Stimulated activated naive CD8-positive, alpha-beta T cell treated with anti-CD3 and anti-CD28 coated beads, Interleukin-15, Interleukin-2, amounts not matched to agents 100 ng/mL and 50 ng/mL, for 24 hours (primary cell): ENCODE data around the gene SKOR1.
A peak's percentile ranks its signal among the peaks of the same experiment; 100 is the strongest.

Experiments used
- H3K27ac Mint-ChIP-seq: one replicate; pipeline ENCODE4 v1.8.0; 2021; ENCODE audit warnings: mild to moderate bottlenecking, mixed read lengths
- H3K27me3 Mint-ChIP-seq: one replicate; pipeline ENCODE4 v1.8.0; 2021; ENCODE audit warnings: mixed read lengths
- H3K36me3 Mint-ChIP-seq: one replicate; pipeline ENCODE4 v1.8.0; 2021; ENCODE audit warnings: low read depth, mixed read lengths
- H3K4me1 Mint-ChIP-seq: one replicate; pipeline ENCODE4 v1.8.0; 2021; ENCODE audit warnings: low read depth, mixed read lengths
- H3K4me3 Mint-ChIP-seq: one replicate; pipeline ENCODE4 v1.8.0; 2021; ENCODE audit warnings: mild to moderate bottlenecking, mixed read lengths
- H3K9me3 Mint-ChIP-seq: one replicate; pipeline ENCODE4 v1.8.0; 2021; ENCODE audit warnings: mixed read lengths

SKOR1 gene

DNA sequence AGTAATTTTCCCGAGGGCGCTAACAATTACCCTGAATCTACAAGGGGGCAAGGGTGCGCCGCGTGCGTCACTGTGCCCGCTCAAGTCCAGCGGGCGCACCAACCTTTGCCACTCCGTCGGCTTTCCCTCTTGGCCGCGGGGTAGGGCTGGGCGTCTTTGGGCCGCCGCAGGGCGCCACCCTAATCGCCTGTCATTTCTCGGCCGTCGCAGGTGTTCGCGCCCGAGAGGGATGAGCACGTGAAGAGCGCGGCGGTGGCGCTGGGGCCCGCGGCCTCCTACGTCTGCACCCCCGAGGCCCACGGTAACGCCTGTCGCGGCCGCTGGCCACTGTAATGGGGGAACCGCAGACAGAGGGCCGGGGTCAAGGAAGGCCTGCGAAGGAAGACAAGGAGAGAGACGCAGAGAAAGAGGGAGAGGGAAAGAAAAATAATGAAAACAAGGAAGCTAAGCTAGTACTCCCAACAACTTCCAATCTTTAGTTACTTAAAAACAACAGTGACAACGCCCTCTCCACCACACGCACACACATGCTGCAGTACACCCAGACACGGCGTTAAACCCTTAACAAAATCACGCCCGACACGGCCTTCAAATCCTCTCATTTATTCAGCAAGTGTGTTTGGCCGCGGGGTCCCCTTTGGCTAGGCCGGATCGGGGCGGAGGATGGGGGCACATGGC, 3.8 kb downstream of the SKOR1 start:
- Mint-ChIP-seq H3K4me1 (peaks cover 48% of the 10 kb centered on the region), H3K27ac (no peak overlapping the region), H3K9me3 (no peaks in the 10 kb centered on the region), H3K27me3 (peaks cover 77% of the 10 kb centered on the region), H3K4me3 (peak overlapping the region; percentile 45), H3K36me3 (no peaks in the 10 kb centered on the region)

DNA sequence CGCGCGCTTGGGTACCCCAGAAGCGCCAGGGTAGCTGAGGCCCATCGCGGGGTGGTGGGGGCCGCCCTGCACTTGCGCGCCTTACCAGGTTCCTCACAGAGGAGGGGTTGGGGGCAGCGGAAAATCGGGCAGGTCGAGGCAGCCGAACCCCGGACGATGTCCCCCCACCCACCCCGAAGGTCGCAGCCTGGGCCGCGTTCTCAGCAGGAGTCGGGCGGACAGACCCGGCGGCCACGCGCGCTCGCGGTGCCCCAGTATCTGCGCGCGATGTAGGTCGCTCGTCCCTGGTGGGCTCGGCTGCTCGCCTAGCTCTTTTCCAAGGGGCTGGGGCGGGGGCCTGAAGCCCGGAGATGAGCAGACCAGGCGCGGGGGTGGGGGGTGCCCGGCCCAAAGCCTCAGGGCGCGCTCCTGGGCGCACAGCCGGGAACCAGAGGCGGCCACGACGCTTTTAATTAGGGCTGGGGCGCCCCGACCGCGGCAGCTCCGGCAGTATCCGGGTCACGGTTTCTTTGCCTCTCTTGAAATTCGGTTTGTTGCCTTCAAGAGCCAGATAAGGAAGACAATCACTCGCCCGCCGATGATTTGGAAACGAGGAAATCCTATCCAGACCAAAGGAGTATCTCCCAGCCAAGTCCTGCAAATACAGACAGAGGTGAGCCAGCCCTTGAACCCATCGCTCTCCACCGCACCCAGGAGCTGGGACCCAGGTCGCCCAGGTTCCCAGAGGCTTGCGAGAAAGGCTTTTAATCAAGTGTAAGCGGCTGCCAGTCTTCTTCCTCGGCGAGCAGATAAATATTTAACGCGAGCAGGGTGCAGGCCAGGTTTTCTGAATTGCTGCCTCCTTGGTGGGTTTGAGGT, 4.6 kb downstream of the SKOR1 start:
- peaks cover 51% of the 10 kb centered on the region for H3K4me1 Mint-ChIP-seq
- no peaks in the 10 kb centered on the region for H3K9me3 Mint-ChIP-seq
- H3K36me3 Mint-ChIP-seq, result no peaks in the 10 kb centered on the region
- H3K27ac Mint-ChIP-seq, result no peak overlapping the region
- H3K27me3 Mint-ChIP-seq, result peaks cover 75% of the 10 kb centered on the region
- no peak overlapping the region for H3K4me3 Mint-ChIP-seq

DNA sequence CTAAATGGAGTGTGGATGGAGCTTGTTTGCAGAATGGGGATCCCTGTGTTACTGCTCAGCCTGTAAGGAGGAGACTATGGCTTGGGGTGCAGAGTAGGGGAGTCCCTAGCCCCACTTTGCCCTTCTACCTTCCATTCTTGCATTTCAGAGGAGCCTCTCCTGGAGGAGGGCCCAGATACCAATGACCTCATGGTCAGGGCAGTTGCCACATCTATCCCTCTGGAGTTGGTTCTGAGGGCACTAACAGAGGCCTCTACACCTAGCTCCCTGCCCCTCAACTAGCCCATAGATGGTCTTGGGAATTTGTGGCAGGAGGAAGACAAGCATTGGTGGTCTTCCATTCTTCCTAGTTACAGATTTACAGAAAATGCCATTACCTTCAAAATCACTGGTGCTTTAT, 6.1 kb downstream of the SKOR1 start:
- H3K4me1 Mint-ChIP-seq, result peaks cover 56% of the 10 kb centered on the region

DNA sequence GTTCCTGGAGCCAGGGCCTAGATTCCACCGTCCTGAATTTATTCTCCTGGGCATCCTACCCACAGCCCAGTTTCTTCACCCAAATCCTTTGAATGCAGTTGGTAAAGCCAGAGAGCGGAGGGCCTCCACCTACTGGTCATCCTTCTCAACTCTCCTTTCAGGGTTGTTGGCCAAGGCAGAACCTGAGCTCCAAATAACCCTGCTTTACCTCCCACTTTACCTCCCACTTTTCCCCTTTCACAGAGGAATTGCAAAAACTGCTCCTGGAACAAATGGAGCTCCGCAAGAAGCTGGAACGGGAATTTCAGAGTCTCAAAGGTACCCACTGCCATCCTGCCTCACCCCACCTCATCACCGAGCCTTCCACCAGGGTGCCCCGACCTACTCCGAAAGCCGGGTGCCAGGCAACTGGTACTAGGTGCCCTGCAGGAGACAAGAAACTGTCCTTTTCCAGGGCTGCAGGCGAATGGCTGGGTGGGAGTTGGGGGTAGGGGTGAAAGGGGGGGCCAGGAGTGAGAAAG, 6.8 kb downstream of the SKOR1 start:
- H3K36me3 Mint-ChIP-seq, result no peaks in the 10 kb centered on the region
- no peak overlapping the region for H3K27ac Mint-ChIP-seq
- H3K27me3 Mint-ChIP-seq, result peaks cover 72% of the 10 kb centered on the region
- peaks cover 57% of the 10 kb centered on the region for H3K4me1 Mint-ChIP-seq
- H3K9me3 Mint-ChIP-seq, result no peaks in the 10 kb centered on the region
- H3K4me3 Mint-ChIP-seq, result no peak overlapping the region

More for the DNA sequence above, 6.1 kb downstream of the SKOR1 start:
- no peaks in the 10 kb centered on the region for H3K9me3 Mint-ChIP-seq
- H3K27ac Mint-ChIP-seq, result no peak overlapping the region
- no peaks in the 10 kb centered on the region for H3K36me3 Mint-ChIP-seq
- peaks cover 74% of the 10 kb centered on the region for H3K27me3 Mint-ChIP-seq
- H3K4me3 Mint-ChIP-seq, result no peak overlapping the region

DNA sequence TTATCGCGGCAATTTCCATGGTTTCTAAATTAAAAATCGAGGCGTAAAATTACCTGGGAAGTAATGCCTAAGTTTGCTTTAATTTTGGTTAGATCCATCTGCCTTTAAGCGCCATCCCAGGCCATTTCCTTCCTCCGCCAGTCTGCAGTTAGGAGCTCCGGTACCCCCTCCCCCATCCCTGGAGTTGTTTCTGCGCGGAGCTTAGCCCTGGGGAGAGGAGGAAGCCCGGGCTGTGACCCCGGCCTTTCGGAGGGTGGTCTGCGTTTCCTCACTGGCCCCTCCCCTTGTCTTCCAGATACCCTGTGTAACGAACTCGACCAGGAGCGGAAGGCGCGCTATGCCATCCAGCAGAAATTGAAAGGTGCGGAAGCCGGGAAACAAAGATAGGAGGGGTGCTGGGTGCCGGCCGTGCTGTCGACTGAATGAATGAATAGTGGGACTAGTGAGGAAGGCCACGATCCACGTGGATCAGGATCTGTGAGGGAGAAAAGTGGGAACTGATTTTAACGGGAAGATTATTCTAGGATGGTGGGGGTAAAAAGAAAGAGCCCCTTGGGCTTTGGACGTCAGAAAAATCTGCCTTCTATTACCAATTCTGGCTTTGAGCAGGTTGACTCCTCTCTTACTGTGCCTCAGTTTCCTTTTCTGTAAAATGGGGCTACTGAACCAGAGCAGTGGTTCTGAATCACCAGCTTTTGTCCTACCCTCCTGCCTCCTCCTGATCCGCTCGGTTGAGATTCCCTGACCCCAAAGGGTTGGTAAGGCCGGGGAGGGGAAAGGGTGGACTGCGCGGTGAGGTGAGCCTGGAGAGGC, 7.8 kb downstream of the SKOR1 start:
- H3K9me3 Mint-ChIP-seq, result no peaks in the 10 kb centered on the region
- no peaks in the 10 kb centered on the region for H3K36me3 Mint-ChIP-seq
- H3K4me1 Mint-ChIP-seq, result peaks cover 56% of the 10 kb centered on the region
- H3K27me3 Mint-ChIP-seq, result peaks cover 71% of the 10 kb centered on the region
- H3K4me3 Mint-ChIP-seq, result peak overlapping the region; percentile 72
- no peak overlapping the region for H3K27ac Mint-ChIP-seq

DNA sequence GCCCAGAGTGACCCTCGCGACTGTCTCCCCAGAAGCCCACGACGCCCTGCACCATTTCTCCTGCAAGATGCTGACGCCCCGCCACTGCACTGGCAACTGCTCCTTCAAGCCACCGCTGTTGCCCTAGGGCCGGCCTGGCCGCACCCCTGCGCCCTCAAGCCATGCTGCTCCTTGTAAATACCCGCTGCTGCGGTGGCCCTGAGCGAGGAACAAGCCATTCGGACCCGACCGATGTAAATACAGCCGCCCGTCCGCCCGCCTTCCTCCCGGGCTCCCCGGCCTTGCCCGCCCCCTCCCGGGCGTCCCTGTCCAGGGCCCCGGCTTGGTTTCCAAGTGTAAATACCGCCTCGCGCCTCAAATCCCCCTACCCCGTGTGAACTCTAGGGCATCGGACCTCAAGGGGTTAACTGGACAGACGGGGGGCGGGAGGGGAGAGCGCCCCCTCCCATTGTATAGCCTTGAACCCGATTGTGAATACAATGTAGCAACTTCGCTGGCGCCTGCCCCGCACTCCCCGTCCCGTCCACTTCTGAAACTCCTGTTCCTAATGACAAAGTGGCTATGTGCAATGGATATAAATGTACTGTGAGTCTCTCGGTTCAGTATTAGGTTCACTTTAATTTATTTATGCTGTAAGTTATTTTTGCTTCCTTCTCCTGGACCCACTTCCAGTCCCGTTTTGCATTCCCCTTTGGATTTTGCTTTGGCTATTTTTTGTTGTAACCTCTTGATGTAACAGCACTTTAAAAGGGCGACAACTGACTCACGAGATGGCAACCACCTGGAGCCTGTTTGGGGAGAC, 8.6 kb downstream of the SKOR1 start:
- Mint-ChIP-seq H3K27ac (peak overlapping the region; percentile 19), H3K4me3 (peak overlapping the region; percentile 72), H3K4me1 (peaks cover 55% of the 10 kb centered on the region), H3K9me3 (no peaks in the 10 kb centered on the region), H3K36me3 (no peaks in the 10 kb centered on the region), H3K27me3 (peaks cover 66% of the 10 kb centered on the region)

DNA sequence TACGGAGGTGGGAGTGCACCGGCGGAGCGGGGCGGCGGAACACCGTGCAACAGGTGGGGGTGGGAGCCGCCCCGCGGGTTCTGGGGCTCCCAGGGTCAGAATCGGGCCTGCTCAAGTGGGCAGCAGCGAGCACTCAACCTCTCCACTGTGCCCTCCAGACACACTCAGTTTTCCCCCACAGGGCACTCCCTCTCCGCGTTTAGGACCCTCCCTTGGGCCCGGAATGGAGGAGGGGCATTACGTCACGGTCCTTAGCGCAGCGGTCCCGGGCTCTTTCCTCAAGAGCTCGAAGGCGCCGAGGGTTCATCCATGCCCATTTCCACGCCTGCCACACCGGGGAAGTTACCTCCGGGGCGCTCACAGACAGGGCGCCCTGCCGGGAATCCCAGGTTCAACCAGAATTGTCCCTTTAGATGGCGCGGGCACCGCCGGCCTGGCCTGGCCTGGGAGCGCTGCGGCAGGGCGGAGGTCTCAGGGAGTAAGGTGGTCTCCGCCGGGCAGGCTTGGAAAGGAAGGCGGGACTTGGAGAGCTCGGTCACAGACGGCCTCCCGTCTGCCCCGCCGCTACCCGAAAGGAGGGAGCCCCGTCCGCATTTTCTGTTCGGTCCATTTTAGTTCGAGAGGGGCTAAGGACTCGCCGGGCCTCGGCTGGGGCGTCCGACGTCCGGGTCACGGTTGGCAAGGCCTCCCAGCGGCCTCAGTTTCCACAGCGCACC, 9.4 kb downstream of the SKOR1 start:
- Mint-ChIP-seq H3K9me3 (no peaks in the 10 kb centered on the region), H3K4me1 (peaks cover 57% of the 10 kb centered on the region), H3K36me3 (peaks cover 1% of the 10 kb centered on the region), H3K27ac (no peak overlapping the region), H3K27me3 (peaks cover 60% of the 10 kb centered on the region), H3K4me3 (peak overlapping the region; percentile 72)

DNA sequence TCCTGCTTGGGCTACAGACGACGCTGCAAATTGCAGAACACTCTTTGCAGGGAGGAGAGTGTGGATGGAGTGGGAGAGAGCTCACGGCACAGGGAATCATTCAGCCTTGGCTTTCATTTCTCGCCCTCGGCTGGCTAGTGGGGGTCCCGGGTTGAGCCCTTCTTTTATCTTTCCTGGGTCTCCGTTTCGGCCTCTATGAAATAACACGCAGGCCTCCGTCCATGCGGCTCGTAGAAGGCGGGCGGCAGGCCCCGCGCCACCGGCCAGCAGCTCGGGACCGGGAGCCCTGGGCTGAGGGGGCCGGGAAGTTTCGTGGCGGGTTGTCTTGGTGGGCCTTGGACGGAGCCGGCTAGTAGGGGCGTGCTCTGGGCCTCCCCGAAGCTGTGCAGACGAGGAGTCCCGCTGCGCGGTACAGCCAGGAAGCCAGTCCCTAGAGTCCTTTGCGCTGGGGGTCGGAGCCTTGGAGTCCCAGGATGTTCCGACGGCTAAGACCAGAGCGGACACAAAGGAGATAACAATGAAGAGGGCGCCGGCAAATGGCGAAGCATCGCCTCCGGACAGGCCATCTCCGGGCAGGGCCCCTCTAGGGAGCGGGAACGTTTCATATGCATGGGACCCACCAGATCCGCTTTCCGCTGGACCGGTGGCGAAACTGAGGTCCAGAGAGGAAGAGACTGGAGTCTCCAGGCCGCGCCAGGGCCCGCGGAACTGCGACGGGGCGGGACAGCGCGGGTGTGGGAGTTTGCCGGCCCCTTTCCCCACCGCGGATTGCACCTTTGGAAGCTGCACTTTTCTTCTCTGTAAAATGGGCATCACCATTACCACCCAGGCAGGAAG, 10.2 kb downstream of the SKOR1 start:
- peaks cover 58% of the 10 kb centered on the region for H3K27me3 Mint-ChIP-seq
- H3K27ac Mint-ChIP-seq, result no peak overlapping the region
- H3K9me3 Mint-ChIP-seq, result no peaks in the 10 kb centered on the region
- peaks cover 57% of the 10 kb centered on the region for H3K4me1 Mint-ChIP-seq
- peak overlapping the region; percentile 72 for H3K4me3 Mint-ChIP-seq
- H3K36me3 Mint-ChIP-seq, result peaks cover 6% of the 10 kb centered on the region

DNA sequence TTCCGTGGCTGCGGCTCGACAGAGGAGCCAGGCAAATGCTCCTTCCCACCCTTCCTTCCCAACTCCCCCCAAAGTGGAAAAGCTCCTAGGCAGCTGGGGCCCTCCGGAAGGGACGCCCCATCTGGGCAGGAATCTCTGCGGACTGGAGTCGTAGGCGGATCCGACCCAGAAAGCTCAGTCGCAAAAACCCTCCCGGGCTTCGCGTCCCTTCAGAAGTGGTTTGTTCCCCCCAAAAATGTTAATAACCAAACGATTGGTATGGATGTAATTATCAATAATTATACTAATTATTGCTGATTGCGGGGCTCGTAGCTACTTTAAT, 10.8 kb downstream of the SKOR1 start:
- Mint-ChIP-seq H3K27ac (no peak overlapping the region), H3K9me3 (no peaks in the 10 kb centered on the region), H3K27me3 (peaks cover 52% of the 10 kb centered on the region), H3K4me3 (peak overlapping the region; percentile 72), H3K4me1 (peaks cover 60% of the 10 kb centered on the region), H3K36me3 (peaks cover 6% of the 10 kb centered on the region)

DNA sequence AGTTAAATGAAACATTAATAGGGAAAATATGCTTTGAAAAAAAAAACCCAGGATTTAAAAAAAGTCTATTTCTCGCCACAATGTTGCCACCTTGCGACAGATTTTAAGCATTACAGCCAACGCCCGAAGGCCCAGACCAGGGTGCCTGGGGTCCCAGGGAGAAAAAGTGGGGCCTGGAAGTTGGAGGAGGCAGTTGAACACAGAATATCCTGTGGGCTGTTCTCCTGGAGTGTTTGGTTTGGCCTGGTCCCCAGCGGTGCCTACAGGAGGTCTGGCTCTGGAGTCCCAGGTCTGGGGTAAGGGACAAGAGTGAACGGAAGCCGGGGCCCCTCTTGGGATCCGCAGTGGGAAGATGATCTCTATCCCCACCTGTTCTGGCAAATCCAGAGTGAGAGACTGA, 11.2 kb downstream of the SKOR1 start:
- H3K9me3 Mint-ChIP-seq, result no peaks in the 10 kb centered on the region
- peaks cover 6% of the 10 kb centered on the region for H3K36me3 Mint-ChIP-seq
- H3K27ac Mint-ChIP-seq, result no peak overlapping the region
- H3K4me1 Mint-ChIP-seq, result peaks cover 64% of the 10 kb centered on the region
- peaks cover 48% of the 10 kb centered on the region for H3K27me3 Mint-ChIP-seq
- peak overlapping the region; percentile 72 for H3K4me3 Mint-ChIP-seq

DNA sequence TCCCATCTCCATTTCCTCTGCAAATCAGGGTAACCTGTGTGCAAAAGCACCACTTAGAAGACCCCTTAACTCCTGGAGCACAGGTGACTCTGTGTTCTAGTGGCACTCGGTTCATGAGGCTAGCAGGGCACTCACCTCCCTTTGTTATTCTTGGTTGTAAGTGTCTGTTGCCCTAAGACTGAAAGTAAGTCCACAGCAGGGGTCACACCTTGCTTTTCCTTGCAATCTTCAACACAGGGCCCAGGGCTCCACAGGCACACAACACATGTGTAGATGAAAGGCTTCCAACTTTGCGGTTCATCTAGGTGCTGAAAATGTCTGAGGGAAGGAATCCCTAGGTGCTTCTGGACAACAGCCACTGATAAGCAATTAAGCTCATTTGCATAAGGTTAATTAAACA, 11.6 kb downstream of the SKOR1 start:
- Mint-ChIP-seq H3K36me3 (peaks cover 6% of the 10 kb centered on the region), H3K9me3 (no peaks in the 10 kb centered on the region), H3K4me3 (no peak overlapping the region), H3K27ac (no peak overlapping the region), H3K4me1 (peaks cover 65% of the 10 kb centered on the region), H3K27me3 (peaks cover 45% of the 10 kb centered on the region)

DNA sequence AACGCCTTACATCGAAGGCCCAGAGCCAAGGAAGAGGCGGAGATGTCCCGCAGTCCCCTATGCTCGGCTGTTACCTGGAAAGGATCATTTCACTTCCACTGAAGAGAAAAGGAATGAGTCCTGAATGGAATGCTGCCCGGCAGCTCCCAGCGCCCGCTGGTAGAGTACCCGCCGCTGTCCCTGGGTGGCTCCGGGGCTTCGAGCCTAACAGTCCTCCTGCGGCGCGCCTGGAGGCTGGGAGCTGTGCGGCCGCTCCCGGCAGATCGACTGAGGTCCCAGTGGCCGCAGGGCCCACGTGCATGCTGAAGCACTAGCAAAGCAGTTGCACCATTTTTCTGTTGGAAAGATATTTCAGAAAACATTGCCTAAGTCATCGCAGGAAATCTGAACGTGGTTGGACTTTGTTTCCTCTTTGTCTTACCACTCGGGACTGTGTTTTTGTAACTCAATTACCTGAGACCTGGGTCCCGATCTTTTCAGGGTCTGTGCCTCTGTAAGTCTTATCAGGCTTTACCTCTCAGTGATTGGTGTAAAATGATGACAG, 13.6 kb downstream of the SKOR1 start:
- H3K4me3 Mint-ChIP-seq, result peak overlapping the region; percentile 89

DNA sequence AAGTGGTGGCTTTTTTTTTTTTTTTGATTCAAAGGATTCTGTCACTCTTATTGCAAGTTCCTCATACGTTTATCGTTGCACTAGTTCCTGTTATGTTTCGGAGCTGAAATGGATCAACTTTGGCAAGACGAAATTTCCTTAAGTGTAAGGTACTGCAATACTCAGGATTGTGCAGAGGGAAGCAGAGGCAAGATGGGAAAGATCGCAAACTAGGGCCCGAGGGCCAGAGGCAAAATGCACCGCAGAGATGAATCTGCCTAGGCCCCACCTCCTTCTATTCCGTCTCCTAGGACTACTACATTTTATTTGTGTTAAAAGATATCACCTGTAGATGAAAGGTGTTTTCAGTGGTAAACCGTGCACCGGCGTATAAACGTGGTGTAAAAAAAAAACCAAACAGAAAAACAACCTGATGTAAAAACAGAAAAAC, 14.2 kb downstream of the SKOR1 start:
- Mint-ChIP-seq H3K27ac (peak overlapping the region; percentile 98), H3K4me1 (peaks cover 48% of the 10 kb centered on the region), H3K4me3 (peak overlapping the region; percentile 89), H3K9me3 (no peaks in the 10 kb centered on the region), H3K36me3 (peaks cover 6% of the 10 kb centered on the region), H3K27me3 (peaks cover 22% of the 10 kb centered on the region)

More for the DNA sequence above, 13.6 kb downstream of the SKOR1 start:
- Mint-ChIP-seq H3K9me3 (no peaks in the 10 kb centered on the region), H3K27me3 (peaks cover 28% of the 10 kb centered on the region), H3K27ac (no peak overlapping the region), H3K4me1 (peaks cover 53% of the 10 kb centered on the region), H3K36me3 (peaks cover 6% of the 10 kb centered on the region)
